ENCODE measurements around the gene NRP1.

- TF ChIP-seq, protein P1, sequence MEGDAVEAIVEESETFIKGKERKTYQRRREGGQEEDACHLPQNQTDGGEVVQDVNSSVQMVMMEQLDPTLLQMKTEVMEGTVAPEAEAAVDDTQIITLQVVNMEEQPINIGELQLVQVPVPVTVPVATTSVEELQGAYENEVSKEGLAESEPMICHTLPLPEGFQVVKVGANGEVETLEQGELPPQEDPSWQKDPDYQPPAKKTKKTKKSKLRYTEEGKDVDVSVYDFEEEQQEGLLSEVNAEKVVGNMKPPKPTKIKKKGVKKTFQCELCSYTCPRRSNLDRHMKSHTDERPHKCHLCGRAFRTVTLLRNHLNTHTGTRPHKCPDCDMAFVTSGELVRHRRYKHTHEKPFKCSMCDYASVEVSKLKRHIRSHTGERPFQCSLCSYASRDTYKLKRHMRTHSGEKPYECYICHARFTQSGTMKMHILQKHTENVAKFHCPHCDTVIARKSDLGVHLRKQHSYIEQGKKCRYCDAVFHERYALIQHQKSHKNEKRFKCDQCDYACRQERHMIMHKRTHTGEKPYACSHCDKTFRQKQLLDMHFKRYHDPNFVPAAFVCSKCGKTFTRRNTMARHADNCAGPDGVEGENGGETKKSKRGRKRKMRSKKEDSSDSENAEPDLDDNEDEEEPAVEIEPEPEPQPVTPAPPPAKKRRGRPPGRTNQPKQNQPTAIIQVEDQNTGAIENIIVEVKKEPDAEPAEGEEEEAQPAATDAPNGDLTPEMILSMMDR (IDR thresholded peaks at IDR 0.05 in 8 of 11, conservative IDR thresholded peaks at IDR 0.05 in 3 of 11): no peak
- no peak for TF ChIP-seq POLR2A (IDR thresholded peaks at IDR 0.05)
Observed at GRCh38 chr10:33193701-33194521, 140.6 kb downstream of the NRP1 start.

Data from spleen (tissue), 7 donors.